ENCODE measurements around the gene CTIF. TPM values are rescaled to one million over a fixed set of nuclear protein-coding genes. Genes with fewer than 3 reads are reported as not detected.
"Not testable (repeated sequence)": the region's sequence is repeated elsewhere in the genome, so short reads cannot be mapped to it uniquely, and the experiment has no call there.

The CTIF gene
- total and polyA plus RNA-seq, 2 donors (not counting 1 experiment from before 2014, with no cell fraction given), result 27.2 to 28.1 TPM

GRCh38 chr18:48715711-48716361, 177.0 kb downstream of the CTIF start:
- Histone ChIP-seq H2AFZ (ENCODE audit: low read length) (no peak overlapping the region), H3K4me1 (ENCODE audit: control insufficient read depth, extremely low read depth, insufficient read depth, low read length) (peaks cover 16% of the 10 kb centered on the region), H3K27me3 (ENCODE audit: control insufficient read depth, insufficient read depth, low read length) (no peaks in the 10 kb centered on the region), H3K27ac (ENCODE audit: insufficient read depth, low read length) (no peak overlapping the region), H3K9ac (ENCODE audit: insufficient read depth, low read length) (no peak overlapping the region), H4K20me1 (ENCODE audit: control insufficient read depth, extremely low read depth, insufficient read depth, low read length) (no peaks in the 10 kb centered on the region), H3K36me3 (ENCODE audit: control insufficient read depth, insufficient read depth, low read length) (peaks cover 12% of the 10 kb centered on the region), H3K4me2 (ENCODE audit: extremely low read depth, insufficient read depth, low read length) (no peak overlapping the region), H3K9me3 (ENCODE audit: control insufficient read depth, insufficient read depth, low read depth, low read length) (no peaks in the 10 kb centered on the region), H3K79me2 (ENCODE audit: control insufficient read depth, insufficient read depth, low read length) (no peaks in the 10 kb centered on the region), H3K4me3 (replicated peaks in 1 of 4; ENCODE audit: control extremely low read depth in 1 of 4, insufficient read depth in 1 of 4, low read depth in 3 of 4, low read length in 4 of 4) (no peak overlapping the region)
- TF ChIP-seq CTCF (conservative IDR thresholded peaks at IDR 0.05 in 1 of 2, IDR thresholded peaks at IDR 0.05 in 1 of 2; ENCODE audit: low read depth in 1 of 2, low read length in 2 of 2), result no peak
- TF ChIP-seq EZH2 (IDR thresholded peaks at IDR 0.05; ENCODE audit: low read length, missing control alignments), result no peak
- DNase-seq (ENCODE audit: low read depth in 2 of 2), result no peak

- H3K27me3 ChIP-seq (ENCODE audit: control insufficient read depth, insufficient read depth, low read length); DNase-seq (ENCODE audit: low read depth in 2 of 2); H3K27ac ChIP-seq (ENCODE audit: insufficient read depth, low read length); H3K4me2 ChIP-seq (ENCODE audit: extremely low read depth, insufficient read depth, low read length); H4K20me1 ChIP-seq (ENCODE audit: control insufficient read depth, extremely low read depth, insufficient read depth, low read length); H3K36me3 ChIP-seq (ENCODE audit: control insufficient read depth, insufficient read depth, low read length); H3K79me2 ChIP-seq (ENCODE audit: control insufficient read depth, insufficient read depth, low read length); H3K9ac ChIP-seq (ENCODE audit: insufficient read depth, low read length); H2AFZ ChIP-seq (ENCODE audit: low read length); H3K9me3 ChIP-seq (ENCODE audit: control insufficient read depth, insufficient read depth, low read depth, low read length); H3K4me3 ChIP-seq (replicated peaks in 1 of 4; ENCODE audit: control extremely low read depth in 1 of 4, insufficient read depth in 1 of 4, low read depth in 3 of 4, low read length in 4 of 4): not testable (repeated sequence)
- H3K4me1 ChIP-seq (ENCODE audit: control insufficient read depth, extremely low read depth, insufficient read depth, low read length), result peaks cover 19% of the 10 kb centered on the region
Observed at GRCh38 chr18:48717227-48717626, 178.4 kb downstream of the CTIF start.

GRCh38 chr18:48718251-48718959, 179.6 kb downstream of the CTIF start:
- no peak for DNase-seq (ENCODE audit: low read depth in 2 of 2)
- no peak overlapping the region for H2AFZ ChIP-seq (ENCODE audit: low read length)
- H3K9ac ChIP-seq (ENCODE audit: insufficient read depth, low read length), result no peak overlapping the region
- H3K4me2 ChIP-seq (ENCODE audit: extremely low read depth, insufficient read depth, low read length), result no peak overlapping the region
- H3K4me3 ChIP-seq (replicated peaks in 1 of 4; ENCODE audit: control extremely low read depth in 1 of 4, insufficient read depth in 1 of 4, low read depth in 3 of 4, low read length in 4 of 4), result no peak overlapping the region
- H3K36me3 ChIP-seq (ENCODE audit: control insufficient read depth, insufficient read depth, low read length), result peaks cover 8% of the 10 kb centered on the region
- H3K4me1 ChIP-seq (ENCODE audit: control insufficient read depth, extremely low read depth, insufficient read depth, low read length), result peaks cover 19% of the 10 kb centered on the region
- no peaks in the 10 kb centered on the region for H3K27me3 ChIP-seq (ENCODE audit: control insufficient read depth, insufficient read depth, low read length)
- TF ChIP-seq EZH2 (IDR thresholded peaks at IDR 0.05; ENCODE audit: low read length, missing control alignments) (no peak), CTCF (conservative IDR thresholded peaks at IDR 0.05 in 1 of 2, IDR thresholded peaks at IDR 0.05 in 1 of 2; ENCODE audit: low read depth in 1 of 2, low read length in 2 of 2) (no peak)
- no peaks in the 10 kb centered on the region for H4K20me1 ChIP-seq (ENCODE audit: control insufficient read depth, extremely low read depth, insufficient read depth, low read length)
- H3K27ac ChIP-seq (ENCODE audit: insufficient read depth, low read length), result no peak overlapping the region
- H3K9me3 ChIP-seq (ENCODE audit: control insufficient read depth, insufficient read depth, low read depth, low read length), result no peaks in the 10 kb centered on the region
- H3K79me2 ChIP-seq (ENCODE audit: control insufficient read depth, insufficient read depth, low read length), result no peaks in the 10 kb centered on the region
